IMR-90 (cell line): ENCODE results near the gene MAB21L3. TPM values are rescaled to one million over a fixed set of nuclear protein-coding genes. Genes with fewer than 3 reads are reported as not detected.

Source experiments
- ATAC-seq: fragments of 200-7000 bp; cut with Tn5 transposase; 2 replicates; pipeline ENCODE4 v1.9.1; 2020; ENCODE audit warnings: low read depth, mild to moderate bottlenecking, moderate library complexity
- BruUV-seq: library from RNA; stranded (reverse); fragments of 400-500 nt; replicated peaks from 2 replicates; lab custom pipeline; 2021; lab: Mats Ljungman, UMichigan
- CTCF ChIA-PET: fragments of 300-600 bp; formaldehyde crosslinking; extraction: SDS; loops from one replicate; lab custom pipeline; 2021; ENCODE audit warnings: antibody characterized with exemption; lab: Yijun Ruan, JAX
- POLR2A ChIA-PET: fragments of 300-600 bp; sonication (Branson Sonifier 250); formaldehyde crosslinking; loops from one replicate; lab custom pipeline; 2022; ENCODE audit warnings: antibody characterized with exemption; ENCODE audit not compliant: unreplicated experiment; lab: Charles Lee
- DNase-seq: peaks from one replicate; pipeline ENCODE4 v3.0.0; 2013
- H2AFZ ChIP-seq: replicated peaks from 2 replicates; pipeline ENCODE3; 2013; ENCODE audit warnings: low read length, mild to moderate bottlenecking; ENCODE audit not compliant: poor library complexity
- H2AK5ac ChIP-seq: 2 replicates; pipeline ENCODE4 v1.6.1; 2013; ENCODE audit warnings: low read depth, low read length, inconsistent platforms
- H2AK9ac ChIP-seq: replicated peaks from 2 replicates; pipeline ENCODE3; 2013; ENCODE audit warnings: mild to moderate bottlenecking, low read depth, low read length, moderate library complexity; ENCODE audit not compliant: poor library complexity
- H2BK120ac ChIP-seq: 2 replicates; pipeline ENCODE4 v1.6.1; 2013; ENCODE audit warnings: low read depth, low read length, inconsistent platforms
- H2BK15ac ChIP-seq: 3 replicates; pipeline ENCODE4 v1.6.1; 2013; ENCODE audit warnings: low read depth, low read length, inconsistent platforms
- H2BK20ac ChIP-seq: 2 replicates; pipeline ENCODE4 v1.6.1; 2013; ENCODE audit warnings: low read depth, mild to moderate bottlenecking, inconsistent platforms, low read length, moderate library complexity
- H2BK5ac ChIP-seq: 2 replicates; pipeline ENCODE4 v1.6.1; 2013; ENCODE audit warnings: mild to moderate bottlenecking, low read depth, low read length, inconsistent platforms; ENCODE audit not compliant: poor library complexity, severe bottlenecking
- H3K14ac ChIP-seq: replicated peaks from 2 replicates; pipeline ENCODE4 v1.6.1; 2013; ENCODE audit warnings: low read depth, low read length, inconsistent platforms
- H3K18ac ChIP-seq: 2 replicates; pipeline ENCODE4 v1.6.1; 2013; ENCODE audit warnings: low read depth, low read length, control low read depth
- H3K23ac ChIP-seq: 2 replicates; pipeline ENCODE4 v1.6.1; 2013; ENCODE audit warnings: low read depth, low read length, inconsistent platforms
- H3K27ac ChIP-seq: 2 replicates; pipeline ENCODE4 v1.5.1; 2013; ENCODE audit warnings: mild to moderate bottlenecking, control low read depth, low read length; ENCODE audit not compliant: insufficient read depth
- H3K27me3 ChIP-seq: 2 replicates; pipeline ENCODE4 v1.6.1; 2013; ENCODE audit warnings: low read length; ENCODE audit not compliant: control insufficient read depth, insufficient read depth
- H3K36me3 ChIP-seq: 2 replicates; pipeline ENCODE4 v1.6.1; 2013; ENCODE audit warnings: low read length, mixed read lengths; ENCODE audit not compliant: control insufficient read depth, insufficient read depth
- H3K4ac ChIP-seq: 2 replicates; pipeline ENCODE4 v1.6.1; 2013; ENCODE audit warnings: low read depth, low read length, inconsistent platforms
- H3K4me1 ChIP-seq: 2 replicates; pipeline ENCODE4 v1.6.1; 2013; ENCODE audit warnings: low read length, mixed read lengths; ENCODE audit not compliant: control insufficient read depth, insufficient read depth
- H3K4me2 ChIP-seq: 2 replicates; pipeline ENCODE4 v1.6.1; 2013; ENCODE audit warnings: low read depth, mild to moderate bottlenecking, control low read depth, low read length, moderate library complexity
- H3K4me3 ChIP-seq: 2 replicates; pipeline ENCODE4 v1.5.1; 2013; ENCODE audit warnings: low read depth, mild to moderate bottlenecking, control low read depth, low read length, moderate library complexity; ENCODE audit not compliant: insufficient read depth
- H3K56ac ChIP-seq: 2 replicates; pipeline ENCODE4 v1.6.1; 2013; ENCODE audit warnings: low read length, inconsistent platforms; ENCODE audit not compliant: insufficient read depth; ENCODE audit errors: extremely low read depth
- H3K79me1 ChIP-seq, 2 experiments: 2 replicates each; pipeline ENCODE4 v1.6.1; 2013; ENCODE audit warnings: low read length in 2 of 2, inconsistent platforms in 1 of 2, low read depth in 1 of 2
- H3K9ac ChIP-seq: 2 replicates; pipeline ENCODE4 v1.6.1; 2013; ENCODE audit warnings: low read depth, low read length, control low read depth
- H3K9me1 ChIP-seq: 2 replicates; pipeline ENCODE4 v1.6.1; 2013; ENCODE audit warnings: low read length, inconsistent platforms; ENCODE audit not compliant: insufficient read depth
- H3K9me3 ChIP-seq: 2 replicates; pipeline ENCODE4 v1.6.1; 2013; ENCODE audit warnings: low read length; ENCODE audit not compliant: control insufficient read depth, insufficient read depth
- H4K20me1 ChIP-seq: 2 replicates; pipeline ENCODE4 v1.6.1; 2013; ENCODE audit warnings: low read length, inconsistent platforms; ENCODE audit not compliant: insufficient read depth
- H4K5ac ChIP-seq: 2 replicates; pipeline ENCODE4 v1.6.1; 2013; ENCODE audit warnings: mild to moderate bottlenecking, low read depth, low read length, control low read depth
- H4K8ac ChIP-seq, 2 experiments: 2 replicates each; pipeline ENCODE4 v1.6.1; 2013; ENCODE audit warnings: low read depth in 2 of 2, low read length in 2 of 2, control low read depth in 1 of 2, inconsistent platforms in 1 of 2
- H4K91ac ChIP-seq: 2 replicates; pipeline ENCODE4 v1.6.1; 2013; ENCODE audit warnings: low read depth, low read length, inconsistent platforms; ENCODE audit not compliant: insufficient read depth
- BHLHE40 ChIP-seq: fragments of 150-350 bp; IDR thresholded peaks from 2 replicates; pipeline ENCODE4 v1.6.1; 2016; ENCODE audit warnings: mild to moderate bottlenecking, low read depth, low read length
- NFE2L2 ChIP-seq: fragments of 150-350 bp; IDR thresholded peaks from 2 replicates; pipeline ENCODE4 v1.6.1; 2016; ENCODE audit warnings: low read depth, mild to moderate bottlenecking, low read length
- RCOR1 ChIP-seq: IDR thresholded peaks from 2 replicates; pipeline ENCODE4 v1.6.1; 2012; ENCODE audit warnings: mild to moderate bottlenecking, low read length, improper control_type of control experiment; ENCODE audit not compliant: insufficient replicate concordance
- SMC3 ChIP-seq: fragments of 150-350 bp; IDR thresholded peaks from 2 replicates; pipeline ENCODE4 v1.6.1; 2016; ENCODE audit warnings: low read depth, mild to moderate bottlenecking, antibody characterized with exemption, low read length, moderate library complexity
- WGBS, 2 experiments: methylation state at CpG; one replicate each; pipeline versions ENCODE4 v1.1.5 to v1.1.7; 2013; ENCODE audit warnings: missing lambda C conversion rate in 2 of 2; ENCODE audit not compliant: insufficient read length in 1 of 2; ENCODE audit errors: extremely low coverage in 2 of 2; 5-methylcytosine and 5-hydroxymethylcytosine counted together
- dilution Hi-C: fragments of 300-500 bp; cut with HindIII; formaldehyde crosslinking; loops from one replicate; pipeline ENCODE4 v1.14.3; 2018; ENCODE audit warnings: low sequenced_read_pairs; ENCODE audit not compliant: unreplicated experiment
- in situ Hi-C: fragments of 300-500 bp; cut with MboI; formaldehyde crosslinking; loops from 3 replicates; pipeline ENCODE4 v1.14.3; 2019; ENCODE audit warnings: low sequenced_read_pairs, inconsistent platforms, mixed read lengths
- intact Hi-C: fragments of 100-400 bp; cut with micrococcal nuclease; formaldehyde crosslinking; loops from 2 replicates; pipeline ENCODE4 v1.10.0; 2022
- polyA plus RNA-seq, 3 experiments: library from polyadenylated mRNA; depleted of rRNA; stranded (reverse); fragments of >200 nt; gene quantifications; 2 replicates each; pipeline ENCODE4 v1.2.3, GENCODE V29; 2012; ENCODE audit warnings: low replicate concordance in 1 of 3
- total RNA-seq: library from RNA; depleted of rRNA; stranded (reverse); fragments of >200 nt; gene quantifications from 2 replicates; pipeline ENCODE4 v1.2.3, GENCODE V29; 2012

The MAB21L3 gene
- total and polyA plus RNA-seq, 2 of the 4 experiments (the other 2 are of a cell fraction): not detected

- Histone ChIP-seq H3K56ac (no peak overlapping the region), H2BK15ac (peak overlapping the region; percentile 67; the same call in 1 of the 3 replicates), H3K14ac (peak overlapping the region; percentile 39), H3K9me1 (peaks cover 10% of the 10 kb centered on the region; the same call in 1 of the 2 replicates), H2BK5ac (peak overlapping the region; percentile 48), H4K5ac (peak overlapping the region; percentile 8; the same call in 1 of the 2 replicates), H3K36me3 (no peaks in the 10 kb centered on the region), H2AK5ac (peak overlapping the region; percentile 57; the same call in 1 of the 2 replicates), H2AFZ (peak overlapping the region; percentile 16), H3K27me3 (no peaks in the 10 kb centered on the region), H3K4me2 (no peak overlapping the region), H3K23ac (peak overlapping the region; percentile 4; the same call in 1 of the 2 replicates), H3K18ac (peak overlapping the region; percentile 3; the same call in 1 of the 2 replicates), H3K4me3 (no peak overlapping the region), H3K9ac (no peak overlapping the region), H3K4me1 (peaks cover 8% of the 10 kb centered on the region), H2AK9ac (no peak overlapping the region), H4K91ac (peak overlapping the region; percentile 10; the same call in 1 of the 2 replicates), H3K9me3 (no peaks in the 10 kb centered on the region), H3K4ac (peak overlapping the region; percentile 83), H2BK20ac (peak overlapping the region; percentile 30), H3K27ac (no peak overlapping the region), H4K8ac (peak overlapping the region in 1 of 2 experiments; percentile 55; a peak in 1 of 4 replicates), H4K20me1 (peaks cover 3% of the 10 kb centered on the region; the same call in 1 of the 2 replicates), H3K79me1 (no peaks in the 10 kb centered on the region), H2BK120ac (peak overlapping the region; percentile 71)
- DNase-seq: peak; percentile 75
- peak; percentile 82 for ATAC-seq
- WGBS, 2 experiments: no CpG with 5 or more reads among the region's 4 CpGs
- dilution Hi-C loops (no loop called here), in situ Hi-C loops (no loop called here), intact Hi-C loops (no loop called here)
- peak; percentile 19 for TF ChIP-seq RCOR1
- no peak for TF ChIP-seq SMC3
- TF ChIP-seq NFE2L2: peak; percentile 14; the same call in 1 of the 2 replicates
- TF ChIP-seq BHLHE40: peak; percentile 24; the same call in 1 of the 2 replicates
- POLR2A ChIA-PET: no interaction called here
- BruUV-seq: no TSS peak
- CTCF ChIA-PET: interaction anchor here (0.6 kb wide), 1 partner anchor 9 kb away, joined by 3 read pairs; no protein-coding TSS in a partner anchor
Measured at GRCh38 chr1:116115476-116116439, 4.6 kb downstream of the MAB21L3 start.
